ENCODE measurements around the gene MET. TPM values are rescaled to one million over a fixed set of nuclear protein-coding genes. Genes with fewer than 3 reads are reported as not detected.

MET gene
- total RNA-seq, 1 donor from 2014 or later: 15.2 TPM

DNA sequence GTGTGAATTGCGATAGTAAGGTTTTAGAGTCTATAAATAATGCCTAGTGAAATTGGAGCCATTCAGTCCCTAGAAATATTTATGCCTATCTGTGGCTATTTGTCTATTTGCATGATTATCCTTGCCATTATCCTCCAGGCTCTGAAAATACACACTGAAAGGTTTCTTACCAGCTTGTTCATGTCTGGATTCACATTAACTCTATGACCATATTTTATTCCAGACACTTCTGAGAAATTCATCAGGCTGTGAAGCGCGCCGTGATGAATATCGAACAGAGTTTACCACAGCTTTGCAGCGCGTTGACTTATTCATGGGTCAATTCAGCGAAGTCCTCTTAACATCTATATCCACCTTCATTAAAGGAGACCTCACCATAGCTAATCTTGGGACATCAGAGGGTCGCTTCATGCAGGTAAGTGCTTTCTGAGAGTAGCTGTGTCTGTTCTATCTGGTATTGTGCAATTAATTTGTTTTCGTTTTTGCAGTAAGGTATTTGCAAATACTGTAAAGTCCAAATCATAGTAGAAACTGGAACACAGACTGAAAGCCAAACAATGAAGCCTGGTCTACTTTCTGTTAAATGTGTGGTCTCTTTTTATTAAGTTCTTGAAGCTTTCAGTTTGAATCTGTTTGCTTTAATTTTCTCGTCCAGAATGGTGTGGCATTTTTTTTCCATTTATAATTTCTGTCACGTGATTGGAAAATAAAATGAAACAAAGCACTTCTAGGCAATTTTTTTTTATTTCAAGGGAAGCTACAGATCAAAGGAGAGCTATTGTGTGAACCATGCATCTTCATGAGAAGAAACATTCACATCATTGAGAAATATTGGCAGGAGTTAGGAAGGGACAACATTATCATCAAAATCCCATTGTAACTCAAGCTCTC is 59.7 kb downstream of the MET start:
- peaks cover 8% of the 10 kb centered on the region for H3K4me1 ChIP-seq
- intact Hi-C loops (cut with DNase I): no loop called here
- TF ChIP-seq CTCF (IDR thresholded peaks at IDR 0.05): no peak
- H3K27ac ChIP-seq: no peak overlapping the region
- H3K36me3 ChIP-seq: no peaks in the 10 kb centered on the region
- no peaks in the 10 kb centered on the region for H3K9me3 ChIP-seq
- no peak overlapping the region for H3K4me3 ChIP-seq
- H3K27me3 ChIP-seq: no peaks in the 10 kb centered on the region
- DNase-seq (ENCODE audit: extremely low spot score in 2 of 2): no peak

- intact Hi-C loops (cut with DNase I): no loop called here
- no peak for DNase-seq (ENCODE audit: extremely low spot score in 2 of 2)
- Histone ChIP-seq H3K36me3 (no peaks in the 10 kb centered on the region), H3K27me3 (no peaks in the 10 kb centered on the region), H3K4me3 (no peak overlapping the region), H3K4me1 (peaks cover under 1% of the 10 kb centered on the region), H3K27ac (no peak overlapping the region), H3K9me3 (no peaks in the 10 kb centered on the region)
- TF ChIP-seq POLR2A (IDR thresholded peaks at IDR 0.05) (no peak), POLR2AphosphoS5 (IDR thresholded peaks at IDR 0.05; ENCODE audit: insufficient read depth in 1 of 2, low read depth in 1 of 2) (no peak), CTCF (IDR thresholded peaks at IDR 0.05) (no peak)
Observed at GRCh38 chr7:116732788-116733694, 61.0 kb downstream of the MET start.

DNA sequence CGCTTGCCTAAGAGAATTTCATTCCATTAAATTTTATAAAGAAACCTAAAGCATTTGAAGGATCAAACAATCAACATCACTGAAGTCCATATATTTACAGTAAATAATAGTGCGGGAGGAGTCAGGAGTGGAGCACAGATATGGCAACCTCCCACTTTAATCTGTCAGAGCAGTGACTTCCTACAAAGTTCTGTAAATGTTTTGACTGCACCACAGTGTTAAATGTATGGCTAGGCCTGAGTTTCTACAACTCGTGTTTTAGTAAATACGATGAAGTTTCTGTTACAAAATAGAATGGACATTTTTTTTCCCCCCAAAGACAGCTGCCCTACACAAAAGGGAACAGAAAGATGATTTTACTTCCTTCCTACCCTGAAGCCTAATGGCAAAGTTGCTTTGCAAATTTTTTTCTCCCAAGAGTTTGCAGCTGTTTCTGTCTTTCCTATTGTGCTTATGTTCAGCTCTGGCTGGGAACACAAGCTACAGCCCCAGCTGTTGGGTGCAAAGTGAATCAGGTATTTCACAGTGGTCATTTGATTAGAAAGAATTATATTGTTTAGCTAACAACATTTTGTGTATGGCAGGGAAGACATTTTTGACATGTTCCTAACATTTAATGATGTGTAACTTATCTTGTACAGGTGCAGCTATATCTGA is 62.1 kb downstream of the MET start:
- no peak for DNase-seq (ENCODE audit: extremely low spot score in 2 of 2)
- Histone ChIP-seq H3K36me3 (no peaks in the 10 kb centered on the region), H3K9me3 (no peaks in the 10 kb centered on the region), H3K4me1 (no peaks in the 10 kb centered on the region), H3K4me3 (no peak overlapping the region), H3K27ac (no peak overlapping the region), H3K27me3 (no peaks in the 10 kb centered on the region)
- intact Hi-C loops (cut with DNase I): no loop called here
- no peak for TF ChIP-seq POLR2AphosphoS5 (IDR thresholded peaks at IDR 0.05; ENCODE audit: insufficient read depth in 1 of 2, low read depth in 1 of 2)
- TF ChIP-seq POLR2A (IDR thresholded peaks at IDR 0.05): no peak
- no peak for TF ChIP-seq CTCF (IDR thresholded peaks at IDR 0.05)

GRCh38 chr7:116734710-116735109 is 62.7 kb downstream of the MET start:
- Histone ChIP-seq H3K4me1 (no peaks in the 10 kb centered on the region), H3K4me3 (no peak overlapping the region), H3K27ac (no peak overlapping the region), H3K9me3 (no peaks in the 10 kb centered on the region), H3K27me3 (no peaks in the 10 kb centered on the region), H3K36me3 (no peaks in the 10 kb centered on the region)
- no peak for DNase-seq (ENCODE audit: extremely low spot score in 2 of 2)
- intact Hi-C loops (cut with DNase I): no loop called here
- TF ChIP-seq POLR2A (IDR thresholded peaks at IDR 0.05): no peak

DNA sequence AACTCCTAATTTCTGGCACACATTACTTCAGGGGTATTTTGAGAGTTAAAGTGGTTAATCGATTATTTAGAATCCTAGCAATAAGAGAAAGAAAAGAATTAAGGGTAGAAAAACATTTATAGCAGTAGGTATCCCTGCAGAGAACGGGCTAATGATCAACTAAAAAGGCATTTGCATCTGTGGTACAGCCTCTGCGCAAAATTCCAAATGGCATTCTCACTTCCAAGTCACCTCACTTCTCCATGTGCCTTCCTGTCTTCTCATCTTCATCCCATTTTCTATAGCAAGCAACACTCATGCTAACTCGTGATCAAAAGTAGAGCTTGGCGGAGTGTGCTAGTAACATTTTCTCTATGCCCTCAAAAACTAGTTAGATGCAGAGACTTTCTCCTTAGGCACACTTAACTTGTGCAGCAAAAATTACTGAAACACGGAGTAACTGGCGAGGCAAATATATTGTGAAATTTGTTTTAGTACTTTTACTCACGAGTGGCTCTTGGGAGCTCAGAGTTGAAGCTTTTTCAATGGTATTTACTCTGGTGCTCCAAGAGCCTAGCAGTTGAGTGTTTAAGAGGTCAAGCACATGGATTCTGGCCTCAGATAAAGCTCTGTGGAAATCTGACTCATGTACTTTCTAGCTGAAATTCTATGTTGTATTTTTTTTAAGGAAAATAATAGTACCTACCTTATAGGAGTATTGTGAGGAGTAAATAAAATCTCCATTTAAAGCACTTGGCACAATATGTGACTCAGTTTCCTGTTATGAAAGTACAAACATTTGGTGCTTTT is 65.1 kb downstream of the MET start:
- Histone ChIP-seq H3K4me3 (no peak overlapping the region), H3K27ac (no peak overlapping the region), H3K4me1 (no peaks in the 10 kb centered on the region), H3K27me3 (no peaks in the 10 kb centered on the region), H3K9me3 (no peaks in the 10 kb centered on the region), H3K36me3 (no peaks in the 10 kb centered on the region)
- no peak for DNase-seq (ENCODE audit: extremely low spot score in 2 of 2)
- intact Hi-C loops (cut with DNase I): no loop called here
- TF ChIP-seq CTCF (IDR thresholded peaks at IDR 0.05): no peak
- no peak for TF ChIP-seq POLR2AphosphoS5 (IDR thresholded peaks at IDR 0.05; ENCODE audit: insufficient read depth in 1 of 2, low read depth in 1 of 2)
- no peak for TF ChIP-seq POLR2A (IDR thresholded peaks at IDR 0.05)
